Ovary (tissue), 9 donors: ENCODE measurements around the gene TUBB4B. TPM values are rescaled to one million over a fixed set of nuclear protein-coding genes. Genes with fewer than 3 reads are reported as not detected.

ENCODE experiments used
- DNase-seq, 5 donors: peaks; one replicate each; pipeline ENCODE4 v3.0.0-alpha.2; 2019 to 2020
- H3K27ac ChIP-seq, 2 donors: fragments of 200-600 bp; one replicate each; pipeline versions ENCODE4 v1.5.1 to v1.8.0; 2019 to 2022
- H3K27me3 ChIP-seq: fragments of 200-600 bp; one replicate; pipeline ENCODE4 v1.8.0; 2022
- H3K36me3 ChIP-seq: fragments of 200-600 bp; sonication (generic); one replicate; pipeline ENCODE4 v1.5.1; 2019
- H3K4me1 ChIP-seq: one replicate; pipeline ENCODE4 v1.8.1; 2013; ENCODE audit warnings: mild to moderate bottlenecking, moderate library complexity; ENCODE audit not compliant: insufficient read depth
- H3K4me3 ChIP-seq: fragments of 200-600 bp; sonication (generic); one replicate; pipeline ENCODE4 v1.5.1; 2017
- H3K9me3 ChIP-seq, 2 donors: fragments of 200-600 bp in 1 of 2; sonication (generic) in 1 of 2; one replicate each; pipeline versions ENCODE4 v1.5.1 to v1.8.1; 2013 to 2019; ENCODE audit warnings: mild to moderate bottlenecking in 1 of 2, moderate library complexity in 1 of 2
- CTCF ChIP-seq, 3 donors: fragments of 450-650 bp in 2 of 3; fragments of 200-600 bp in 1 of 3; IDR thresholded peaks; one replicate each; pipeline versions ENCODE4 v1.5.1 to v1.8.0; 2016 to 2022; ENCODE audit warnings: antibody characterized with exemption in 3 of 3, mild to moderate bottlenecking in 1 of 3
- EP300 ChIP-seq: sonication (generic); formaldehyde crosslinking; IDR thresholded peaks from one replicate; pipeline ENCODE4 v1.6.1; 2017; ENCODE audit warnings: antibody characterized with exemption
- POLR2A ChIP-seq: fragments of 450-650 bp; IDR thresholded peaks from one replicate; pipeline ENCODE4 v1.6.1; 2017; ENCODE audit warnings: antibody characterized with exemption, mild to moderate bottlenecking, moderate library complexity
- WGBS, 3 donors: extraction: QIAGEN DNeasy Blood & Tissue Kit in 1 of 3; methylation state at CpG; one replicate each; pipeline versions ENCODE4 v1.1.5 to v1.1.7; 2013 to 2017; 5-methylcytosine and 5-hydroxymethylcytosine counted together
- intact Hi-C, 4 donors: fragments of 100-400 bp; cut with DNase I; formaldehyde crosslinking; loops; one replicate each; pipeline versions ENCODE4 v1.11.0 to v1.15.1; 2022 to 2023
- polyA plus RNA-seq, 2 donors: library from polyadenylated mRNA; stranded (reverse); fragments of 200-250 nt in 1 of 2; fragments of 350-450 nt in 1 of 2; fragmentation: Illumina TruSeq in 1 of 2; extraction: RNeasy Lipid Tissue Mini Kit (QIAGEN cat#74804) in 1 of 2; gene quantifications; one replicate each; pipeline ENCODE4 v1.2.3, GENCODE V29; 2013 to 2014
- total RNA-seq, 7 donors: library from RNA; depleted of rRNA in 2 of 7; stranded (reverse); fragments of >200 nt in 2 of 7; fragmentation: NEBNext Ultra II Directional in 3 of 7; extraction: Animal tissue kit (Norgen Biotek cat#: 25700) in 3 of 7; gene quantifications; one replicate each; pipeline versions ENCODE4 v1.1.0 to v1.2.4, GENCODE V29; 2016 to 2023
- donor health status: DM: no; HTN: no; CAD: no; lungs with moderate emphysema.
- donor health status: DM: no; HTN: no; CAD: no.
- donor health status: Bipolar disorder and iron deficiency.
- donor health status: DM: yes; HTN: yes; CAD: no.
- donor health status: DM: no; HTN: no; CAD: no.
- donor health status: DM: yes; HTN: yes; CAD: no.

TUBB4B gene
- total and polyA plus RNA-seq, 9 donors = 62.8 to 234 (median 135) TPM

- intact Hi-C loops = no loop called here
- H3K4me1 ChIP-seq = peaks cover 12% of the 10 kb centered on the region
- H3K4me3 ChIP-seq = peak overlapping the region; percentile 47
- peak overlapping the region; percentile 74 to 87 for H3K27ac ChIP-seq
- no peaks in the 10 kb centered on the region for H3K27me3 ChIP-seq
- TF ChIP-seq CTCF (IDR thresholded peaks at IDR 0.05) (no peak), EP300 (no peak), POLR2A (no peak)
- WGBS, 3 donors = 5 to 11% (median 8%) methylated on average over 25 to 54 of the region's 54 CpGs
- no peaks in the 10 kb centered on the region for H3K36me3 ChIP-seq
- peak in 3 of 5 donors; percentile 30 to 54 (median 53) for DNase-seq
- no peaks in the 10 kb centered on the region for H3K9me3 ChIP-seq
These were observed 37.1 kb downstream of the TUBB4B start for GRCh38 chr9:137278061-137278701.

GRCh38 chr9:137278721-137279711, 37.9 kb downstream of the TUBB4B start:
- peak in 3 of 5 donors; percentile 18 to 41 (median 39) for DNase-seq
- Histone ChIP-seq H3K27me3 (no peaks in the 10 kb centered on the region), H3K9me3 (no peaks in the 10 kb centered on the region), H3K4me1 (peaks cover 12% of the 10 kb centered on the region), H3K27ac (peak overlapping the region; percentile 74 to 87), H3K4me3 (no peak overlapping the region), H3K36me3 (no peaks in the 10 kb centered on the region)
- intact Hi-C loops = no loop called here
- 79 to 91% (median 86%) methylated on average over 119 to 139 of the region's 139 CpGs for WGBS, 3 donors
- no peak for TF ChIP-seq POLR2A
- TF ChIP-seq EP300 = no peak
- TF ChIP-seq CTCF (IDR thresholded peaks at IDR 0.05) = no peak

GRCh38 chr9:137279741-137280473, 38.8 kb downstream of the TUBB4B start:
- H3K27me3 ChIP-seq = no peaks in the 10 kb centered on the region
- H3K4me3 ChIP-seq = no peak overlapping the region
- intact Hi-C loops = no loop called here
- TF ChIP-seq EP300 = no peak
- TF ChIP-seq CTCF (IDR thresholded peaks at IDR 0.05) = no peak
- TF ChIP-seq POLR2A = no peak
- no peak overlapping the region for H3K27ac ChIP-seq
- WGBS, 3 donors = 89 to 91% (median 90%) methylated on average over 37 to 41 of the region's 41 CpGs
- H3K36me3 ChIP-seq = no peaks in the 10 kb centered on the region
- peak in 3 of 5 donors; percentile 18 to 42 (median 32) for DNase-seq
- H3K4me1 ChIP-seq = peaks cover 12% of the 10 kb centered on the region
- no peaks in the 10 kb centered on the region for H3K9me3 ChIP-seq
